Measurements from ENCODE around the gene MYO7A.

GRCh38 chr11:77080643-77081210 is 47.3 kb upstream of the MYO7A start:
- TF ChIP-seq CTCF (IDR thresholded peaks at IDR 0.05), result no peak
- no peak for TF ChIP-seq EZH2 (IDR thresholded peaks at IDR 0.05)
- TF ChIP-seq EZH2phosphoT487 (IDR thresholded peaks at IDR 0.05), result no peak
